Activated CD8-positive, alpha-beta T cell treated with anti-CD3 and anti-CD28 coated beads, Interleukin-2, amount 10 ng/mL, durations not matched to agents 7 days and 5 days (primary cell): ENCODE data around the gene PRR14L. TPM values are rescaled to one million over a fixed set of nuclear protein-coding genes. Genes with fewer than 3 reads are reported as not detected.
"Not testable (repeated sequence)": the region's sequence is repeated elsewhere in the genome, so short reads cannot be mapped to it uniquely, and the experiment has no call there.

ENCODE experiments used
- ATAC-seq: fragments of 150-1000 bp; cut with Tn5 transposase; one replicate; pipeline ENCODE4 v1.10.0; 2021; ENCODE audit warnings: moderate library complexity
- CTCF ChIA-PET: fragments of 350-600 bp; sonication (Branson Sonifier 250); formaldehyde crosslinking; loops from one replicate; lab custom pipeline; 2021; ENCODE audit warnings: antibody characterized with exemption; lab: Charles Lee
- POLR2A ChIA-PET: fragments of 350-600 bp; sonication (Branson Sonifier 250); formaldehyde crosslinking; loops from one replicate; lab custom pipeline; 2021; ENCODE audit warnings: antibody characterized with exemption; lab: Charles Lee
- DNase-seq: peaks from one replicate; pipeline ENCODE4 v3.0.0-alpha.2; 2020
- H3K27ac Mint-ChIP-seq: one replicate; pipeline ENCODE4 v1.8.0; 2021; ENCODE audit warnings: mild to moderate bottlenecking, mixed read lengths
- H3K27me3 Mint-ChIP-seq: one replicate; pipeline ENCODE4 v1.8.0; 2021; ENCODE audit warnings: low read depth, mixed read lengths
- H3K36me3 Mint-ChIP-seq: one replicate; pipeline ENCODE4 v1.8.0; 2021; ENCODE audit warnings: low read depth, mixed read lengths
- H3K4me1 Mint-ChIP-seq: one replicate; pipeline ENCODE4 v1.8.0; 2021; ENCODE audit warnings: low read depth, mixed read lengths
- H3K4me3 Mint-ChIP-seq: one replicate; pipeline ENCODE4 v1.8.0; 2021; ENCODE audit warnings: mild to moderate bottlenecking, mixed read lengths
- H3K9me3 Mint-ChIP-seq: one replicate; pipeline ENCODE4 v1.8.0; 2022; ENCODE audit warnings: mixed read lengths; ENCODE audit not compliant: insufficient read depth
- total RNA-seq, 2 experiments: library from RNA; stranded (reverse); gene quantifications; one replicate each; pipeline ENCODE4 v1.2.3, GENCODE V29; 2021

Gene PRR14L
- total RNA-seq, 2 experiments from 2014 or later = 64.0 to 65.3 TPM

GRCh38 chr22:31715147-31715778, 34.7 kb downstream of the PRR14L start:
- no peak overlapping the region for H3K27ac Mint-ChIP-seq
- ChIA-PET POLR2A (no interaction called here), CTCF (no interaction called here)
- peaks cover 63% of the 10 kb centered on the region for H3K36me3 Mint-ChIP-seq
- H3K27me3 Mint-ChIP-seq = no peaks in the 10 kb centered on the region
- DNase-seq = no peak
- no peak for ATAC-seq
- H3K9me3 Mint-ChIP-seq = no peaks in the 10 kb centered on the region
- no peak overlapping the region for H3K4me3 Mint-ChIP-seq
- no peaks in the 10 kb centered on the region for H3K4me1 Mint-ChIP-seq

GRCh38 chr22:31711226-31711625, 38.7 kb downstream of the PRR14L start:
- H3K27me3 Mint-ChIP-seq, H3K4me3 Mint-ChIP-seq, H3K27ac Mint-ChIP-seq, CTCF ChIA-PET, H3K9me3 Mint-ChIP-seq, DNase-seq, POLR2A ChIA-PET, ATAC-seq, H3K4me1 Mint-ChIP-seq: not testable (repeated sequence)
- peaks cover 49% of the 10 kb centered on the region for H3K36me3 Mint-ChIP-seq

- H3K4me1 Mint-ChIP-seq = no peaks in the 10 kb centered on the region
- ChIA-PET CTCF (interaction anchor here (1.3 to 1.4 kb wide), 2 partner anchors 19 to 40 kb away, joined by 3 read pairs; no protein-coding TSS in a partner anchor), POLR2A (no interaction called here)
- H3K36me3 Mint-ChIP-seq = peaks cover 35% of the 10 kb centered on the region
- H3K27me3 Mint-ChIP-seq = no peaks in the 10 kb centered on the region
- no peak overlapping the region for H3K4me3 Mint-ChIP-seq
- DNase-seq (no peak), ATAC-seq (no peak)
- no peaks in the 10 kb centered on the region for H3K9me3 Mint-ChIP-seq
- no peak overlapping the region for H3K27ac Mint-ChIP-seq
Measured at GRCh38 chr22:31707519-31707918, 42.4 kb downstream of the PRR14L start.

- ChIA-PET CTCF (interaction anchor here (0.9 to 2.1 kb wide), 3 partner anchors 30 to 277 kb away, joined by 3 to 10 read pairs (median 3); no protein-coding TSS in a partner anchor), POLR2A (no interaction called here)
Measured at GRCh38 chr22:31695423-31695822, 54.5 kb downstream of the PRR14L start.

GRCh38 chr22:31694046-31694445, 55.9 kb downstream of the PRR14L start:
- H3K36me3 Mint-ChIP-seq = peaks cover 52% of the 10 kb centered on the region
- H3K27me3 Mint-ChIP-seq, CTCF ChIA-PET, DNase-seq, H3K27ac Mint-ChIP-seq, H3K4me3 Mint-ChIP-seq, H3K9me3 Mint-ChIP-seq, ATAC-seq: not testable (repeated sequence)
- peaks cover 38% of the 10 kb centered on the region for H3K4me1 Mint-ChIP-seq
- POLR2A ChIA-PET = interaction anchor here (0.7 kb wide), 1 partner anchor 18 kb away, joined by 3 read pairs; no protein-coding TSS in a partner anchor

More at GRCh38 chr22:31695423-31695822, 54.5 kb downstream of the PRR14L start:
- no peaks in the 10 kb centered on the region for H3K27me3 Mint-ChIP-seq
- DNase-seq (no peak), ATAC-seq (no peak)
- peaks cover 55% of the 10 kb centered on the region for H3K36me3 Mint-ChIP-seq
- peak overlapping the region; percentile 82 for H3K27ac Mint-ChIP-seq
- peaks cover 38% of the 10 kb centered on the region for H3K4me1 Mint-ChIP-seq
- no peak overlapping the region for H3K4me3 Mint-ChIP-seq
- no peaks in the 10 kb centered on the region for H3K9me3 Mint-ChIP-seq

- ChIA-PET POLR2A (interaction anchor here (0.6 to 2.5 kb wide), 4 partner anchors 12 to 213 kb away, joined by 3 to 6 read pairs (median 4); partner anchors contain the start of gene DEPDC5), CTCF (interaction anchor here (0.9 to 1.6 kb wide), 4 partner anchors 10 to 278 kb away, joined by 3 to 11 read pairs (median 3); partner anchors contain the start of gene PISD)
- DNase-seq = peak; percentile 59
- H3K4me1 Mint-ChIP-seq = peaks cover 38% of the 10 kb centered on the region
- peaks cover 53% of the 10 kb centered on the region for H3K36me3 Mint-ChIP-seq
- ATAC-seq = peak; percentile 90
- H3K27me3 Mint-ChIP-seq = no peaks in the 10 kb centered on the region
- H3K4me3 Mint-ChIP-seq = no peak overlapping the region
- peak overlapping the region; percentile 58 for H3K27ac Mint-ChIP-seq
- H3K9me3 Mint-ChIP-seq = no peaks in the 10 kb centered on the region
Measured at GRCh38 chr22:31692186-31692886, 57.6 kb downstream of the PRR14L start.

GRCh38 chr22:31691408-31691807, 58.5 kb downstream of the PRR14L start:
- Mint-ChIP-seq H3K9me3 (no peaks in the 10 kb centered on the region), H3K4me3 (no peak overlapping the region), H3K36me3 (peaks cover 52% of the 10 kb centered on the region), H3K4me1 (peaks cover 36% of the 10 kb centered on the region), H3K27ac (peak overlapping the region; percentile 66), H3K27me3 (no peaks in the 10 kb centered on the region)
- ChIA-PET POLR2A (interaction anchor here (0.6 to 2.5 kb wide), 4 partner anchors 12 to 212 kb away, joined by 3 to 6 read pairs (median 3); no protein-coding TSS in a partner anchor), CTCF (interaction anchor here (0.9 to 1.5 kb wide), 3 partner anchors 11 to 279 kb away, joined by 3 to 10 read pairs (median 3); no protein-coding TSS in a partner anchor)
- ATAC-seq = no peak
- DNase-seq = no peak

GRCh38 chr22:31683181-31684105, 66.5 kb downstream of the PRR14L start:
- ChIA-PET CTCF (interaction anchor here (0.7 to 0.9 kb wide), 2 partner anchors 18 to 40 kb away, joined by 3 read pairs; no protein-coding TSS in a partner anchor), POLR2A (interaction anchor here (1.2 kb wide), 1 partner anchor 70 kb away, joined by 3 read pairs; the partner anchor contains the start of gene DEPDC5)
- ATAC-seq (no peak), DNase-seq (no peak)
- Mint-ChIP-seq H3K9me3 (no peaks in the 10 kb centered on the region), H3K4me3 (no peak overlapping the region), H3K36me3 (peaks cover 42% of the 10 kb centered on the region), H3K27me3 (no peaks in the 10 kb centered on the region), H3K4me1 (peaks cover 9% of the 10 kb centered on the region), H3K27ac (no peak overlapping the region)

- no peak overlapping the region for H3K4me3 Mint-ChIP-seq
- ChIA-PET POLR2A (interaction anchor here (1.2 kb wide), 1 partner anchor 71 kb away, joined by 3 read pairs; the partner anchor contains the start of gene DEPDC5), CTCF (interaction anchor here (0.9 to 1.4 kb wide), 2 partner anchors 17 to 41 kb away, joined by 3 to 5 read pairs; no protein-coding TSS in a partner anchor)
- no peaks in the 10 kb centered on the region for H3K9me3 Mint-ChIP-seq
- H3K4me1 Mint-ChIP-seq = peaks cover 9% of the 10 kb centered on the region
- H3K36me3 Mint-ChIP-seq = peaks cover 35% of the 10 kb centered on the region
- ATAC-seq (no peak), DNase-seq (no peak)
- H3K27me3 Mint-ChIP-seq = no peaks in the 10 kb centered on the region
- H3K27ac Mint-ChIP-seq = no peak overlapping the region
Measured at GRCh38 chr22:31682751-31683150, 67.2 kb downstream of the PRR14L start.

- H3K9me3 Mint-ChIP-seq = no peaks in the 10 kb centered on the region
- CTCF ChIA-PET = interaction anchor here (0.8 to 1.5 kb wide), 4 partner anchors 13 to 289 kb away, joined by 3 to 7 read pairs (median 4); no protein-coding TSS in a partner anchor
- peaks cover 33% of the 10 kb centered on the region for H3K36me3 Mint-ChIP-seq
- H3K27ac Mint-ChIP-seq = no peak overlapping the region
- no peak overlapping the region for H3K4me3 Mint-ChIP-seq
- DNase-seq = no peak
- no peaks in the 10 kb centered on the region for H3K27me3 Mint-ChIP-seq
- POLR2A ChIA-PET = interaction anchor here (0.5 kb wide), 1 partner anchor 10 kb away, joined by 3 read pairs; no protein-coding TSS in a partner anchor
- peaks cover 14% of the 10 kb centered on the region for H3K4me1 Mint-ChIP-seq
- no peak for ATAC-seq
Measured at GRCh38 chr22:31681349-31682345, 68.3 kb downstream of the PRR14L start.
